HG03175 (cell line): ENCODE results near the gene HIVEP2.

Experiments
- ATAC-seq: cut with Tn5 transposase; IDR thresholded peaks from one replicate; pipeline ENCODE4 v1.9.1; 2021; ENCODE audit warnings: mild to moderate bottlenecking, moderate library complexity; ENCODE audit not compliant: unreplicated experiment

Gene HIVEP2

DNA sequence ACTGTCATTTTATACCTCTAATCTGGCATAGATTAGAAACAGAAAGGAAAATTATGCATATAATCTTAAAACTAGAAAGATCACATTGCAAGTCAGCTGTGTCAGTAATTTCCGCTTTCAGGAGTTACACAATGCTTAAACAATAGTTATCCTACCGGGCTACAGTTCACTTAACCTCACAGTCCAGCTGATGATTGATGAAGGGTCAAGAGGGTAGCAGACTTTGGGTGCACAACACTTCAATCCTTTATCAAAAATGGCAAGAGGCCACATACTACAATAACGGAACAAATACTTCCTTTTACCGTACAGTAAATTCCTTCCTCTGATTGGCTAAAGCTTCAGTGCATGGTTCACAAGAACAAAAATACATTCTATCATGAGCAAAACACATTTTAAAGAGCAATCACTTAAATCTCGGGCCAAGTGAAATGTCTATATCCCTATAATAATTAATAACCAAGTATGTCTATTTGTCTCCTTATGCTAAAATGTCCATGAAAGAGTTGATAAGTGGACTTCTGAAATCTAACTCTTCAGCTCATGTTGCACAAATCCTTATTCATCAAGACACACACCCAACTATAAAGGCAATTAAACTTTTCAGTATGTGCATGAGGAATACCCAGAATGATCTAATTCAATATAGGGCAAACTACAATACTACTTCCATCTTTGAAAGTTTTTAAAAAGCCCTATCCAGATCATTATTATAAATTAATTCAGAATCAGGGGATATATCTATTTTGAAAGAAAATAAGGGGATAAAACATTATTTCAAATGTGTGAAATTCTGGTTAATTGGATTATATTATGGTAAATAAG, 76.8 kb downstream of the HIVEP2 start:
- ATAC-seq: peak; percentile 56

- ATAC-seq: no peak
These were observed 77.6 kb downstream of the HIVEP2 start for GRCh38 chr6:142867355-142867801.

DNA sequence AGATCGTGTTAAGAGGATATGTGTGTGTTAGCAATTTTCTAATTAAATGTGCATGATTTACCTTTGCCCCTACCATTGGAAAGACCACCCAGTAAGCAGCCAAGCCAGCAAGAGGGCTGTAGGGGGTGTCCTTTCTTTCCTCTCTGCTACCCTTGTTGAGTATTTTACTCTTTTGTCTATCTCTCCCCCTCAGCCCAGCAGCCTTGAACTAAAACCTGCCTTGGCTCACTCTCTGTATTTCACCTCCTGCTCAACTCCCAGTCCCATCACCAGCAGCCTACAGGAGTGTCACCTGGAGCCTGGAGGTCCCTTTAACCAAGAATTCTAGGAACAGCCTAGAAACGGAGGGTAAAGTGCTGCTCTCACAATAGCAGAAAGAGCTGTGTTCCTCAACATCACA, 81.0 kb downstream of the HIVEP2 start:
- no peak for ATAC-seq

GRCh38 chr6:142861711-142862110, 83.3 kb downstream of the HIVEP2 start:
- ATAC-seq: no peak

DNA sequence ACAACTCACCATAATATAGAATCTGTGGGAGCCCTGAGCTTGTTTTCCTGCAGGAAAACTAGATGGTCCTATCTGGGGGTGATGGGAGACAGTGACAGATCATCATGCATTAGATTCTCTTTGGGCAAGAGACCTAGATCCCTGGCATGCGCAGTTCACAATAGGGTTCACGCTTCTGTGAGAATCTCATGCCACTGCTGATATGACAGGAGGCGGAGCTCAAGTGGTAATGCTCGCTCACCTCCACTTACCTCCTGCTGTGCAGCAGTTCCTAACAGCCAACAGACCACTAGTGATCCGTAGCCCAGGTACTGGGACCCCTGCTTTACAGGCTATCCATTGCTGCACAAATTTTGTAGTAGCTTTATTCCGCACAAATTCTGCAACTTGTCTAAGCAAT, 84.5 kb downstream of the HIVEP2 start:
- no peak for ATAC-seq

DNA sequence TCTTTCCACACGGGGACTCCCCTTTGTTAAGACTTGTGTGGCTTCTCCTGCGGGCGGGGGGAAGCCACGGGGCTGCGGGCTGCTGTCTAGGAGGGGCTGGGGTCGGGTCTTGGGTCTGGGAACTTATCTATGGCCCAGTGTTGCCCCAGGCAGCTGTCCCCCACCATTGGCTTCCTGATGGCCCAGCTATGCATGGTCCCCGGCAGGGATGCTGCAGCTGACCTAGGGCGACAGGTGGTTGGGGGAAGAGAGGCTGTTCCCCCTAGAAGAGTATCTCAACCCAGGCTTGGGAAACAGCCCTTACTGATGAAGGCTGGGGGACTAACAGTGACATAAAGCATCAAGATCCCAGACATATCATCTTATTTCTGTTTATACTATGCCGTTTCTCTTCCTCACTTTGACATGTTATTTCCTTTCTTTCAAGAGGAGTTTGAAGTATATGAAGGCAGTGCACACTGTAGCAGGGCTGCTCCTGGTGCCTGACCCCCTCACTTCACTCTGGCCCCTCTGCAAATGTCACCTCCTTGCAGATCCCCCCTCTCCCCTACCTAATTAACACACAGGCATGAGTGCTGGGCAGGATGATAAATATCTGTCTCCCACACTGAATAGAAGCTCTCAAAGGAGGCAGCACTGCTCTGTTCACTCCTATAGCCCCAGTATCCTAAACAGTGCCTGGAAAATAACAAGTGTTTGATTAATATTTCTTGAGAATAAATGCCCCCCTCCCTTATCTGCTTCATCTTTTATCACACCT, 87.0 kb downstream of the HIVEP2 start:
- no peak for ATAC-seq

DNA sequence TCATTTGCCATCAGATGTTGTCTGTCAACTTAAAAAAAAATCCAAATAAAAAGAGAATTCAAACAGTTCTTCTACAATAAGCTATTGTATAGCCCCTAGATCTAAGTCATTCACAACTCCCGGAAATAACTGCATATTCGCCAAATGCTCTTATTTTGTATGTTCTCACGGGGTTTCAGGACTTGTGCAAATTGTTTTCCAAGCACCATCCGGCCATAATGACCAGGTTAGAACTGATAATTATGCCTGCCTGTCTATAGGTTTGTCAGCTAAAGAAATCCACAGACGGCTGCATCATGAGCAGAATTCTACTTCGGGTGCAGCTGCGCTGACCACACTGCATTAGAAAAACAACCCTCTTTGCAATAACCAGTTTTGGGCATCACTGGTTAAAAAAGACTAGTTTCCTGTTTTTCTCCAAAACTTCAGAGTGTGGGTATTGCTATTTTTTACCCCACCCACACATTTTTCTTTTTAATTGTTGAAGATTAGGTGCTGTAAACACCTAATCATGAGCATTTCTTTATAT, 87.7 kb downstream of the HIVEP2 start:
- peak; percentile 57 for ATAC-seq

DNA sequence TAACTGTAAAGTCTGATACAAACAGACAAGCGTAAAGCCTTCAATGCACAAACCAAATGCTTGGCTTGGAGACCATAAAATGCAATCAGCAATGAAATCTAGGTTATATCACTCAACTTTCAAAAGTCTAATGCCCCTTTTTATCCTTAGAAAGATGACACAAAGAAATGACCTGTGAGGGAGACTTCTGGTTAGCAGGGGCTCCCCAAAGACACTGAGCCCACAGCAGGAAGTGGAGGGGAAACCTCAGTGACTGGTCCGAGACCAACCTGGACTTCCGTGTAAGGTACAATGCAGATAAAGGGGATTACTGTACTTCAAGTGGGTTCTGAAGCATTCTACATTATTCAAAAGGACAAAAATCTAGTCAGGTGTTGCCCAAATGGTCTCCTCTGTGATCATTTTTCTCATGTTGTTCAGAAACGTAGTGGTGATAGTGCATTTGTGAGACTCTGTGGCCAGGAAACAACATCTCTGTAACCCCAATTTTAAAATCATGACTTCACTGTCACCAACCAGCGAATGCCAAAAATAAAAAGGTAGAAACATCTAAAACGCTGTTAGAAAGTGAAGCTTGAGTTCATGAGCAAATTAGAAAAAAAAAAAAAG, 88.2 kb downstream of the HIVEP2 start:
- ATAC-seq: peak; percentile 62

DNA sequence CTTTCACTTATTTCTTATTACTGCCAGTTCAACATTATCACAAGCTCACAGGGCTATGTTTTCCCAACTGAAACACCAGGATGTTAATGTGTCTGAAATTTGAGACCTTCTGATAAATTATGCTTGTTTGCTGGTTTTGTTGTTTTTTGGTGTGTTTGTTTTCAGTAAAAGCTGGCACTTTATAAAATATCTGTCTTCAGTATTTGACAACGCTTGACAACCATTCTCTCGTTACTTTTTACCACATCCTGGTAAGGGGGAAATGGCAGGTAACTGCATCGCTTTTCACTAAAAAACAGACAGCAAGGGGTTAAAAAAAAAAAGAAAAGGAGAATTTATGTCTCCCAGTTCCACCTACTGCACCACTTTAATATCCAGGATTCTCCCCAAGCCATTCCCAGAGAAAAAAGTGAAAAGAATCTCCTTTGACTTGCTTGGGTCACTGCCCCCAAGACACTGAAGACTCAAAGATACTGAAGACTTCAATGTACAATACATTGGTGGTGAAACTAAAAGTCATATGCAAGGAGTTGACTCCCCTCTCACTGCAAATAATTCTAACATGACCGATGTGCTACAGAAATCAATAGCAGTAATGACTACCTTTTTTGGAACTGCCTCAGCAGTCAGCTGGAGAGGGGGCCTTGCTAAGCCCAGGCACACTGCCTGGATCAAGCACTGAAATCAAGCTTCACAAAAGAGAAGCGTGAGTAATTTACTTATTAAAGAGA, 88.9 kb downstream of the HIVEP2 start:
- peak; percentile 25 for ATAC-seq

DNA sequence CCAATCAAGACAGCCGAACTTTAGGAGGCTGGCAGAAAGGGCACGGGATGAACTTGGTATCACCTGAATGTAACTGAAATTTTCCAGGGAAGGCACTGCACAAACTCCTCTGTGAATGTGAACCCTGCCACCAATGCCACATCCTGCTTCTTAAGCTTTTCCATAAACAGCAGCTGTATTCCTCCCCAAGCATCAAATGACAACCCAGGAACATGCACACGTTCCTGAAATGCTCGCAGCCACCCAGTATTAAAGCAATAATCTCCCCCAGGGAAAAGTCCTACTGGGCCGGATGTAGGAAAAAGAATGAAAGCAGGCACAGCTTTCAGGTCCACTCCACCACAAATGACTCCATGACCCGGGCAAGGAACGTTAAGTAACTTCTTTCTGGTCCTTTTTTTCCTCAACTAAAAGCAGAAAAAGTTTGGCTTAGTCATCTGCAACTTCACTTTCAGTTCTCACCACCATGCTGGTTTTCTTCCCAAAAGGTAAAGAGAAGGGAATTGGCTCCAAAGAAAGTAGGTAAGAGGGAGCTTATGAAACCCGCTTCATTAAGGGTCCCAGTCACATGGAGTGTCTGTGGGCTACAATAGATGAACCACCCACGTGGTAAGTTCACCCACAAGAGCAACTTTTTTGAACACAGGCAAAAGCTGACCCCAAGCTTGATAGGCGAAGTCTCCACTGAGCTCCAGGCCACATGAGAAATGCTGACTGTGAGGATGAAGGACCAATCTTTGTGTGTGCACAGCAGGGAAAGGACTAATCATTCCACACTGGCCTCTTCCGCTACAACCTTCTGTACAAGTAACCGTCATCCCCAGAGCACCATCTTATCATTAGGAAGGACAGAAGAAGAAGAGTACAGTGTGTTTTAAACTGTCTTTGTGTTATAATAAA, 90.1 kb downstream of the HIVEP2 start:
- ATAC-seq: no peak

DNA sequence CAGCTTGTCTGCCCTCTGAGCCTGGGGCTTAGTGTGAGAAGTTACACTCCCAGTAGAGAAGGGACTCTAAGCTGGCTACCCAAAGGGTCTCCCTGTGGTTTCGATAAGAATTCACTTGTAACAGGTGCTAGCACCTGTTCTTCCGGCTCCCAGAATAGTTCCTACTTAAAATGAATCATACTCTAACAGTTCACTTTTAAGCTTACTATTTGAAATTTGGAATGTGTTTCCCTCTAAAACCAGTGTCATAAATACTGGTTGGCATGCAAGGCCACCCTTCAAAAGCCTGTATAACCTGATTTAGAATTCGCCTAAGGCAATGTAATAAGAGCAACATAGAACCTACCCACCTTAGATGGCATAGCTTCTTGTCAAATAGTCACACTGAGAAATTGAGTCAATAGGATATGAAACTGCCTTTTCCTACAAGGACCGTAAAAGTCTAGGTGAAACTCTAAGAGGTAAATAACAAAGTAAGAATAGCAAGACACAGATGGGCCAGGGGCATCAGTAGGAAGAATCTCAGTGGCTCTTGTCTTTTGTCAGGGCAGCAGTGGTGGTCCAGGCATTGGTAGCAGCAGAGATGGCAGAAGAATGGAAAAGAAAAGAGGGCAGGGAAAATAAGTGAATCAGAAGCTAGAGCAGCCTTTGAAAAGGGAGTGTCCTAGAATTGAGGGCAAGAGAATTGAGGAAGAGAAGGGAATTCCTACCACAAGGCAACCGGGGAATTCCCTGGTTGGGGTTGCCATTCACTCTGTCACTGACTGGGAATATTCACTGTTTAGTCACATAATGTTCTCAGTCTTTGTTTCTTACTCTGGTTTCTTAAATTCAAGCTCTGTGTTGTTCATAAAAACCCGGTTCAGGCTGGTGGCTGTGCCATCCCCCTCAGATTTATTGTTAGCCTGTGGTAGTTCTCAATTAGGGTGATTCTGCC, 91.5 kb downstream of the HIVEP2 start:
- no peak for ATAC-seq

DNA sequence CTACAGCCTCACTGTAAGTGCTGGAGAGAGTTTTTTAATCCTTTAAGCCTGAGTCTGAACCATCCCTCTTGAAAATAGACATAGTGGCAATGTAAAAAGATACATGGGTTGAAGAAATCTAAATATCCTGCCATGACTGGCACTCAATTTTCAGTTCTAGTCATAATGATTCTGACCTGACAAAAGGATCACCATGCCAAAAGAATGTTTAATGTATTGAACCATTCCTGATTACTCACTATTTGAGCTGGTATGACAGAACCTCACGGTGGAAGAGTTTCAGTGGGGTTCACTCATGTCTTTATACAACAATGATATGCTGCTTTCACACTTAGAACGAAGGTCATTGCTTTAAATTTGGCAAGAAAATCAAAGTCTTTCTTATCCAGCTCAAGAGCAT, 93.4 kb downstream of the HIVEP2 start:
- ATAC-seq: no peak

- ATAC-seq: peak; percentile 63
These were observed 94.1 kb downstream of the HIVEP2 start for GRCh38 chr6:142850679-142851423.

DNA sequence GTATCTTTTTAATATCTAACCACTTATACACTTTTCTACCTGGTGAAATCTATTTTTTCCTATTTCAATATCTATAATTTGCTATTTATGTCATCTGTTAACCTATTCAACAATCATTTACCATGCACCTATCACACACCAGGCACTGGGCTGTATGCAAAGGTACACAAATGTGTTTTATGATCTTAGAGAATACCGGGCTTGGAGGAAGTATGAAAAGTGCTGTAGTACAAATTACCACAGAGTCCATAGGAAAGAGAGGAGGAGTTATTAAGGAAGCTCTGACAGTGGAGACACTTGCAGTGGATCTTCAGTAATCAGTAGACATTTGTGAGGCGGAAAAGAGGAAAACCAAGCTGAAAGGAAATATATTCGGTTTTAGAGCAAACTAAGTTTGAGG, 96.0 kb downstream of the HIVEP2 start:
- ATAC-seq: no peak

GRCh38 chr6:142848156-142848555, 96.8 kb downstream of the HIVEP2 start:
- ATAC-seq: no peak

GRCh38 chr6:142846883-142847287, 98.1 kb downstream of the HIVEP2 start:
- no peak for ATAC-seq

GRCh38 chr6:142846459-142846831, 98.5 kb downstream of the HIVEP2 start:
- ATAC-seq: no peak
